ENCODE results near the gene OCIAD1. TPM values are rescaled to one million over a fixed set of nuclear protein-coding genes. Genes with fewer than 3 reads are reported as not detected.

The OCIAD1 gene
- total and polyA plus RNA-seq, 2 of the 13 experiments (the other 11 are each of a cell fraction or from before 2014, with no cell fraction given) = 67.3 to 74.9 TPM

DNA sequence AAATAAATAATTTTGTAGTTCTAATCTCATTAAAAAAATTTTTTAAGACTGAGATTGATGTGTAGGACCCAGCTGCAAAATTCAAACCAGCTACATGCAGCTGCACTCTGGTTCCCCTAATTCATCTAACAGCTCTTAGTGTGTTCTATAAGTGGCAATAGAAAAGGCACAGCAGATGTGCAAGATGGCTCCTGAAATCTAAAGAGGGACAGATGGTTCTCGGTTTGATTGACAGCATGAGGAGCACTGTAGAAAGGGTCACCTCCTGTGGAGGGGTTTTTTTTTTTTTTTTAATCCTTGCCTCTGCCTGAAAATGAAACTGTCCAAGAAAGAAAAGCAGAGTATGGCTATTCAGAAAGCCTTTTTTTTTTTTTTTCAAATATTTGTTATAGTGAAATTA, 16.9 kb upstream of the OCIAD1 start:
- no peak for TF ChIP-seq ELF3 (CRISPR knock-in tag; IDR thresholded peaks at IDR 0.05)
- no peak for TF ChIP-seq ZNF619 (CRISPR knock-in tag; IDR thresholded peaks at IDR 0.05)
- no peak for TF ChIP-seq NRL (CRISPR knock-in tag; IDR thresholded peaks at IDR 0.05; ENCODE audit: borderline replicate concordance)
- no peak for TF ChIP-seq ZNF230 (CRISPR knock-in tag; IDR thresholded peaks at IDR 0.05)
- TF ChIP-seq, protein P1, sequence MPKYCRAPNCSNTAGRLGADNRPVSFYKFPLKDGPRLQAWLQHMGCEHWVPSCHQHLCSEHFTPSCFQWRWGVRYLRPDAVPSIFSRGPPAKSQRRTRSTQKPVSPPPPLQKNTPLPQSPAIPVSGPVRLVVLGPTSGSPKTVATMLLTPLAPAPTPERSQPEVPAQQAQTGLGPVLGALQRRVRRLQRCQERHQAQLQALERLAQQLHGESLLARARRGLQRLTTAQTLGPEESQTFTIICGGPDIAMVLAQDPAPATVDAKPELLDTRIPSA (CRISPR knock-in tag; IDR thresholded peaks at IDR 0.05; ENCODE audit: borderline replicate concordance) = no peak
- TF ChIP-seq NAIF1 (CRISPR knock-in tag; IDR thresholded peaks at IDR 0.05; ENCODE audit: borderline replicate concordance) = no peak
- no peak for TF ChIP-seq FIP1L1 (IDR thresholded peaks at IDR 0.05; ENCODE audit: borderline replicate concordance, insufficient read depth, low read depth, low read length)
- no peak for TF ChIP-seq ZNF101 (CRISPR knock-in tag; IDR thresholded peaks at IDR 0.05; ENCODE audit: borderline replicate concordance, low read depth)
- TF ChIP-seq TCF12 (IDR thresholded peaks at IDR 0.05) = no peak
- TF ChIP-seq TCF12 (CRISPR knock-in tag; IDR thresholded peaks at IDR 0.05) = no peak
- no peak for TF ChIP-seq TBX3 (IDR thresholded peaks at IDR 0.05; ENCODE audit: borderline replicate concordance)
- TF ChIP-seq ZNF20 (CRISPR knock-in tag; IDR thresholded peaks at IDR 0.05) = no peak
- no peak for TF ChIP-seq ZNF256 (CRISPR knock-in tag; conservative IDR thresholded peaks at IDR 0.05)
- TF ChIP-seq KLF11 (CRISPR knock-in tag; IDR thresholded peaks at IDR 0.05) = no peak
- TF ChIP-seq ZNF460 (CRISPR knock-in tag; IDR thresholded peaks at IDR 0.05; ENCODE audit: borderline replicate concordance) = no peak
- in situ Hi-C loops (cut with HindIII; ENCODE audit: extremely low pct_ligation_motif_present, low pct_unique_long_range_greater_than_20kb) = no loop called here
- DNase-seq (ENCODE audit: low spot score) = no peak
- no peak for FAIRE-seq
- Histone ChIP-seq H3K36me3 (replicated peaks in 1 of 2; ENCODE audit: control insufficient read depth in 1 of 2, insufficient read depth in 2 of 2, low read length in 2 of 2) (no peaks in the 10 kb centered on the region), H3K9me3 (ENCODE audit: low read length) (no peaks in the 10 kb centered on the region), H3K4me1 (ENCODE audit: insufficient read depth, low read length) (no peaks in the 10 kb centered on the region), H3K9ac (ENCODE audit: insufficient read depth, low read depth, low read length) (no peak overlapping the region), H3K4me2 (ENCODE audit: low read depth, low read length) (no peak overlapping the region), H3K27ac (ENCODE audit: extremely low read length, insufficient read depth, low read length) (no peak overlapping the region), H3K79me2 (ENCODE audit: insufficient read depth, low read length) (no peaks in the 10 kb centered on the region), H4K20me1 (ENCODE audit: insufficient read depth, low read length) (no peaks in the 10 kb centered on the region), H2AFZ (ENCODE audit: low read length) (no peak overlapping the region), H3K27me3 (ENCODE audit: control insufficient read depth in 1 of 2, insufficient read depth in 2 of 2, low read length in 2 of 2) (no peaks in the 10 kb centered on the region; a peak in 1 of 5 replicates), H3K4me3 (replicated peaks in 1 of 3; ENCODE audit: insufficient read depth in 1 of 3, low read depth in 2 of 3, low read length in 3 of 3) (no peak overlapping the region)
- CTCF ChIA-PET (ENCODE audit: low intra/inter-chr PET ratio, low total read pairs) = no interaction called here
- 5% methylated on average over 1 of the region's 1 CpG for WGBS (ENCODE audit: low lambda C conversion rate)
- intact Hi-C loops (cut with micrococcal nuclease; ENCODE audit: unreplicated experiment) = no loop called here
- ATAC-seq = no peak
- BruUV-seq (replicated peaks) = no TSS peak
- POLR2A ChIA-PET = no interaction called here
